GM13977 (cell line): ENCODE results near the gene ALPG.
"Not testable (repeated sequence)": the region's sequence is repeated elsewhere in the genome, so short reads cannot be mapped to it uniquely, and the experiment has no call there.

Experiments
- DNase-seq: peaks from one replicate; pipeline ENCODE4 v3.0.0; 2012; ENCODE audit warnings: low spot score
- CTCF ChIP-seq: IDR thresholded peaks from 2 replicates; pipeline ENCODE4 v1.5.1; 2012; ENCODE audit warnings: mild to moderate bottlenecking, control low read depth; ENCODE audit not compliant: insufficient read depth; ENCODE audit errors: extremely low read depth, missing control alignments
- in situ Hi-C: fragments of 300-500 bp; cut with MboI; formaldehyde crosslinking; loops from one replicate; pipeline ENCODE4 v1.12.0; 2022; ENCODE audit warnings: low sequenced_read_pairs, low pct_unique_long_range_greater_than_20kb, mixed read lengths, inconsistent platforms; ENCODE audit not compliant: unreplicated experiment

ALPG gene

GRCh38 chr2:232441147-232441651 is 34.6 kb downstream of the ALPG start:
- no peak for TF ChIP-seq CTCF
- no peak for DNase-seq
- in situ Hi-C loops: no loop called here

GRCh38 chr2:232441922-232442321 is 35.3 kb downstream of the ALPG start:
- in situ Hi-C loops, DNase-seq: not testable (repeated sequence)

GRCh38 chr2:232442431-232442830 is 35.8 kb downstream of the ALPG start:
- DNase-seq, in situ Hi-C loops: not testable (repeated sequence)

- in situ Hi-C loops, DNase-seq: not testable (repeated sequence)
Measured at GRCh38 chr2:232443047-232443446, 36.4 kb downstream of the ALPG start.

GRCh38 chr2:232443669-232444408 is 37.2 kb downstream of the ALPG start:
- DNase-seq, in situ Hi-C loops: not testable (repeated sequence)

- peak; percentile 77 for DNase-seq
- in situ Hi-C loops: no loop called here
- peak; percentile 80 for TF ChIP-seq CTCF
Measured at GRCh38 chr2:232444409-232445148, 37.9 kb downstream of the ALPG start.

GRCh38 chr2:232445149-232445885 is 38.7 kb downstream of the ALPG start:
- in situ Hi-C loops, DNase-seq: not testable (repeated sequence)

GRCh38 chr2:232446266-232446777 is 39.7 kb downstream of the ALPG start:
- DNase-seq, in situ Hi-C loops: not testable (repeated sequence)

- no peak for DNase-seq
- no peak for TF ChIP-seq CTCF
- in situ Hi-C loops: no loop called here
Measured at GRCh38 chr2:232447091-232447620, 40.5 kb downstream of the ALPG start.
